GM13976 (cell line): ENCODE measurements around the gene PPP4R4.

ENCODE experiments used
- DNase-seq: peaks from one replicate; pipeline ENCODE4 v3.0.0; 2012; ENCODE audit warnings: low spot score
- CTCF ChIP-seq: IDR thresholded peaks from 2 replicates; pipeline ENCODE4 v1.5.1; 2012; ENCODE audit warnings: borderline replicate concordance, mild to moderate bottlenecking; ENCODE audit not compliant: insufficient read depth; ENCODE audit errors: extremely low read depth, missing control alignments, control extremely low read depth
- in situ Hi-C: fragments of 300-500 bp; cut with MboI; formaldehyde crosslinking; loops from one replicate; pipeline ENCODE4 v1.12.0; 2022; ENCODE audit warnings: low sequenced_read_pairs, mixed read lengths, inconsistent platforms; ENCODE audit not compliant: unreplicated experiment

Gene PPP4R4

GRCh38 chr14:94157197-94157596, 16.9 kb upstream of the PPP4R4 start:
- no peak for DNase-seq
- no peak for TF ChIP-seq CTCF

GRCh38 chr14:94158239-94158883, 15.8 kb upstream of the PPP4R4 start:
- TF ChIP-seq CTCF = no peak
- in situ Hi-C loops = loop anchor here (25.0 kb wide), 1 partner anchor 496 kb away; no protein-coding TSS in a partner anchor
- no peak for DNase-seq

More at GRCh38 chr14:94157197-94157596, 16.9 kb upstream of the PPP4R4 start:
- in situ Hi-C loops = loop anchor here (25.0 kb wide), 1 partner anchor 495 kb away; no protein-coding TSS in a partner anchor

- TF ChIP-seq CTCF = no peak
- in situ Hi-C loops = loop anchor here (25.0 kb wide), 1 partner anchor 499 kb away; no protein-coding TSS in a partner anchor
- DNase-seq = no peak
Measured at GRCh38 chr14:94161058-94161457, 13.1 kb upstream of the PPP4R4 start.

GRCh38 chr14:94161981-94162380, 12.1 kb upstream of the PPP4R4 start:
- no peak for TF ChIP-seq CTCF
- DNase-seq = no peak
- in situ Hi-C loops = loop anchor here (25.0 kb wide), 1 partner anchor 500 kb away; no protein-coding TSS in a partner anchor

GRCh38 chr14:94162466-94162865, 11.7 kb upstream of the PPP4R4 start:
- TF ChIP-seq CTCF = no peak
- in situ Hi-C loops = loop anchor here (25.0 kb wide), 1 partner anchor 500 kb away; no protein-coding TSS in a partner anchor
- DNase-seq = no peak

GRCh38 chr14:94163796-94164195, 10.3 kb upstream of the PPP4R4 start:
- DNase-seq = no peak
- TF ChIP-seq CTCF = no peak
- in situ Hi-C loops = loop anchor here (25.0 kb wide), 1 partner anchor 501 kb away; no protein-coding TSS in a partner anchor
